ENCODE measurements around the gene CFTR.

Gene CFTR

GRCh38 chr7:117666031-117666430 lies 186.2 kb downstream of the CFTR start:
- no peaks in the 10 kb centered on the region for H3K27me3 ChIP-seq (ENCODE audit: control insufficient read depth in 1 of 2, insufficient read depth in 2 of 2, low read length in 2 of 2)
- H3K4me3 ChIP-seq (ENCODE audit: low read length in 2 of 2): no peak overlapping the region
- no peak overlapping the region for H3K9ac ChIP-seq (ENCODE audit: low read length in 2 of 2)
- H3K36me3 ChIP-seq (ENCODE audit: control insufficient read depth in 2 of 2, insufficient read depth in 2 of 2, low read length in 2 of 2): no peaks in the 10 kb centered on the region
- H3K9me3 ChIP-seq (ENCODE audit: control insufficient read depth in 2 of 2, low read length in 2 of 2): no peaks in the 10 kb centered on the region
- H3K27ac ChIP-seq (ENCODE audit: low read length): no peak overlapping the region
- no peaks in the 10 kb centered on the region for H3K4me1 ChIP-seq (ENCODE audit: control insufficient read depth, insufficient read depth, low read length)

GRCh38 chr7:117666689-117667088 lies 186.9 kb downstream of the CFTR start:
- Histone ChIP-seq H3K9ac (ENCODE audit: low read length in 2 of 2) (no peak overlapping the region), H3K36me3 (ENCODE audit: control insufficient read depth in 2 of 2, insufficient read depth in 2 of 2, low read length in 2 of 2) (no peaks in the 10 kb centered on the region), H3K27ac (ENCODE audit: low read length) (no peak overlapping the region), H3K4me1 (ENCODE audit: control insufficient read depth, insufficient read depth, low read length) (no peaks in the 10 kb centered on the region), H3K4me3 (ENCODE audit: low read length in 2 of 2) (no peak overlapping the region), H3K9me3 (ENCODE audit: control insufficient read depth in 2 of 2, low read length in 2 of 2) (no peaks in the 10 kb centered on the region), H3K27me3 (ENCODE audit: control insufficient read depth in 1 of 2, insufficient read depth in 2 of 2, low read length in 2 of 2) (no peaks in the 10 kb centered on the region)

- H3K4me3 ChIP-seq (ENCODE audit: low read length in 2 of 2): no peak overlapping the region
- no peaks in the 10 kb centered on the region for H3K9me3 ChIP-seq (ENCODE audit: control insufficient read depth in 2 of 2, low read length in 2 of 2)
- H3K27me3 ChIP-seq (ENCODE audit: control insufficient read depth in 1 of 2, insufficient read depth in 2 of 2, low read length in 2 of 2): no peaks in the 10 kb centered on the region
- H3K27ac ChIP-seq (ENCODE audit: low read length): no peak overlapping the region
- no peak overlapping the region for H3K9ac ChIP-seq (ENCODE audit: low read length in 2 of 2)
- H3K36me3 ChIP-seq (ENCODE audit: control insufficient read depth in 2 of 2, insufficient read depth in 2 of 2, low read length in 2 of 2): no peaks in the 10 kb centered on the region
- H3K4me1 ChIP-seq (ENCODE audit: control insufficient read depth, insufficient read depth, low read length): no peaks in the 10 kb centered on the region
Observed at GRCh38 chr7:117667456-117667855, 187.6 kb downstream of the CFTR start.

GRCh38 chr7:117669818-117670217 lies 190.0 kb downstream of the CFTR start:
- Histone ChIP-seq H3K27ac (ENCODE audit: low read length) (no peak overlapping the region), H3K27me3 (ENCODE audit: control insufficient read depth in 1 of 2, insufficient read depth in 2 of 2, low read length in 2 of 2) (no peaks in the 10 kb centered on the region), H3K4me1 (ENCODE audit: control insufficient read depth, insufficient read depth, low read length) (peaks cover 3% of the 10 kb centered on the region), H3K9me3 (ENCODE audit: control insufficient read depth in 2 of 2, low read length in 2 of 2) (no peaks in the 10 kb centered on the region), H3K36me3 (ENCODE audit: control insufficient read depth in 2 of 2, insufficient read depth in 2 of 2, low read length in 2 of 2) (no peaks in the 10 kb centered on the region), H3K4me3 (ENCODE audit: low read length in 2 of 2) (no peak overlapping the region), H3K9ac (ENCODE audit: low read length in 2 of 2) (no peak overlapping the region)

GRCh38 chr7:117672453-117672852 lies 192.6 kb downstream of the CFTR start:
- Histone ChIP-seq H3K9me3 (ENCODE audit: control insufficient read depth in 2 of 2, low read length in 2 of 2) (no peaks in the 10 kb centered on the region), H3K4me3 (ENCODE audit: low read length in 2 of 2) (no peak overlapping the region), H3K4me1 (ENCODE audit: control insufficient read depth, insufficient read depth, low read length) (peaks cover 3% of the 10 kb centered on the region), H3K27me3 (ENCODE audit: control insufficient read depth in 1 of 2, insufficient read depth in 2 of 2, low read length in 2 of 2) (no peaks in the 10 kb centered on the region), H3K27ac (ENCODE audit: low read length) (no peak overlapping the region), H3K9ac (ENCODE audit: low read length in 2 of 2) (no peak overlapping the region), H3K36me3 (ENCODE audit: control insufficient read depth in 2 of 2, insufficient read depth in 2 of 2, low read length in 2 of 2) (no peaks in the 10 kb centered on the region)

- Histone ChIP-seq H3K4me3 (ENCODE audit: low read length in 2 of 2) (no peak overlapping the region), H3K9me3 (ENCODE audit: control insufficient read depth in 2 of 2, low read length in 2 of 2) (no peaks in the 10 kb centered on the region), H3K27ac (ENCODE audit: low read length) (no peak overlapping the region)
Observed at GRCh38 chr7:117673367-117673766, 193.5 kb downstream of the CFTR start.

GRCh38 chr7:117673839-117674238 lies 194.0 kb downstream of the CFTR start:
- Histone ChIP-seq H3K36me3 (ENCODE audit: control insufficient read depth in 2 of 2, insufficient read depth in 2 of 2, low read length in 2 of 2) (no peaks in the 10 kb centered on the region), H3K9me3 (ENCODE audit: control insufficient read depth in 2 of 2, low read length in 2 of 2) (no peaks in the 10 kb centered on the region), H3K4me3 (ENCODE audit: low read length in 2 of 2) (no peak overlapping the region), H3K27me3 (ENCODE audit: control insufficient read depth in 1 of 2, insufficient read depth in 2 of 2, low read length in 2 of 2) (no peaks in the 10 kb centered on the region), H3K9ac (ENCODE audit: low read length in 2 of 2) (no peak overlapping the region), H3K4me1 (ENCODE audit: control insufficient read depth, insufficient read depth, low read length) (peaks cover 3% of the 10 kb centered on the region), H3K27ac (ENCODE audit: low read length) (no peak overlapping the region)

More at GRCh38 chr7:117673367-117673766, 193.5 kb downstream of the CFTR start:
- peaks cover 3% of the 10 kb centered on the region for H3K4me1 ChIP-seq (ENCODE audit: control insufficient read depth, insufficient read depth, low read length)
- no peaks in the 10 kb centered on the region for H3K36me3 ChIP-seq (ENCODE audit: control insufficient read depth in 2 of 2, insufficient read depth in 2 of 2, low read length in 2 of 2)
- H3K27me3 ChIP-seq (ENCODE audit: control insufficient read depth in 1 of 2, insufficient read depth in 2 of 2, low read length in 2 of 2): no peaks in the 10 kb centered on the region
- no peak overlapping the region for H3K9ac ChIP-seq (ENCODE audit: low read length in 2 of 2)

- Histone ChIP-seq H3K4me3 (ENCODE audit: low read length in 2 of 2) (no peak overlapping the region), H3K9me3 (ENCODE audit: control insufficient read depth in 2 of 2, low read length in 2 of 2) (no peaks in the 10 kb centered on the region), H3K36me3 (ENCODE audit: control insufficient read depth in 2 of 2, insufficient read depth in 2 of 2, low read length in 2 of 2) (no peaks in the 10 kb centered on the region), H3K9ac (ENCODE audit: low read length in 2 of 2) (no peak overlapping the region), H3K27ac (ENCODE audit: low read length) (no peak overlapping the region), H3K4me1 (ENCODE audit: control insufficient read depth, insufficient read depth, low read length) (peaks cover 3% of the 10 kb centered on the region), H3K27me3 (ENCODE audit: control insufficient read depth in 1 of 2, insufficient read depth in 2 of 2, low read length in 2 of 2) (no peaks in the 10 kb centered on the region)
Observed at GRCh38 chr7:117674617-117675016, 194.8 kb downstream of the CFTR start.

GRCh38 chr7:117675497-117676435 lies 195.9 kb downstream of the CFTR start:
- Histone ChIP-seq H3K4me3 (ENCODE audit: low read length in 2 of 2) (no peak overlapping the region), H3K27me3 (ENCODE audit: control insufficient read depth in 1 of 2, insufficient read depth in 2 of 2, low read length in 2 of 2) (no peaks in the 10 kb centered on the region), H3K27ac (ENCODE audit: low read length) (no peak overlapping the region), H3K9me3 (ENCODE audit: control insufficient read depth in 2 of 2, low read length in 2 of 2) (no peaks in the 10 kb centered on the region), H3K4me1 (ENCODE audit: control insufficient read depth, insufficient read depth, low read length) (peaks cover 3% of the 10 kb centered on the region), H3K36me3 (ENCODE audit: control insufficient read depth in 2 of 2, insufficient read depth in 2 of 2, low read length in 2 of 2) (no peaks in the 10 kb centered on the region), H3K9ac (ENCODE audit: low read length in 2 of 2) (no peak overlapping the region)

GRCh38 chr7:117679120-117679519 lies 199.3 kb downstream of the CFTR start:
- H3K27me3 ChIP-seq (ENCODE audit: control insufficient read depth in 1 of 2, insufficient read depth in 2 of 2, low read length in 2 of 2): no peaks in the 10 kb centered on the region
- H3K9ac ChIP-seq (ENCODE audit: low read length in 2 of 2): no peak overlapping the region
- H3K9me3 ChIP-seq (ENCODE audit: control insufficient read depth in 2 of 2, low read length in 2 of 2): no peaks in the 10 kb centered on the region
- H3K4me1 ChIP-seq (ENCODE audit: control insufficient read depth, insufficient read depth, low read length): no peaks in the 10 kb centered on the region
- no peak overlapping the region for H3K27ac ChIP-seq (ENCODE audit: low read length)
- no peaks in the 10 kb centered on the region for H3K36me3 ChIP-seq (ENCODE audit: control insufficient read depth in 2 of 2, insufficient read depth in 2 of 2, low read length in 2 of 2)
- no peak overlapping the region for H3K4me3 ChIP-seq (ENCODE audit: low read length in 2 of 2)

GRCh38 chr7:117682681-117683385 lies 203.0 kb downstream of the CFTR start:
- Histone ChIP-seq H3K27me3 (ENCODE audit: control insufficient read depth in 1 of 2, insufficient read depth in 2 of 2, low read length in 2 of 2) (no peaks in the 10 kb centered on the region), H3K27ac (ENCODE audit: low read length) (no peak overlapping the region), H3K9ac (ENCODE audit: low read length in 2 of 2) (no peak overlapping the region), H3K9me3 (ENCODE audit: control insufficient read depth in 2 of 2, low read length in 2 of 2) (no peaks in the 10 kb centered on the region), H3K4me3 (ENCODE audit: low read length in 2 of 2) (no peak overlapping the region), H3K4me1 (ENCODE audit: control insufficient read depth, insufficient read depth, low read length) (no peaks in the 10 kb centered on the region), H3K36me3 (ENCODE audit: control insufficient read depth in 2 of 2, insufficient read depth in 2 of 2, low read length in 2 of 2) (no peaks in the 10 kb centered on the region)
